ENCODE data around the gene HIKESHI. TPM values are rescaled to one million over a fixed set of nuclear protein-coding genes. Genes with fewer than 3 reads are reported as not detected.
"Not testable (repeated sequence)": the region's sequence is repeated elsewhere in the genome, so short reads cannot be mapped to it uniquely, and the experiment has no call there.

HIKESHI gene
- total RNA-seq, 2 experiments from 2014 or later = 37.8 to 38.3 TPM

- H3K27me3 Mint-ChIP-seq = no peaks in the 10 kb centered on the region
- POLR2A ChIA-PET = no interaction called here
These were observed 12.6 kb downstream of the HIKESHI start for GRCh38 chr11:86314636-86315035.

GRCh38 chr11:86335131-86335767 is 33.2 kb downstream of the HIKESHI start:
- Mint-ChIP-seq H3K4me1 (peaks cover 4% of the 10 kb centered on the region), H3K27me3 (no peaks in the 10 kb centered on the region), H3K9me3 (peaks cover 3% of the 10 kb centered on the region), H3K27ac (no peak overlapping the region), H3K4me3 (no peak overlapping the region), H3K36me3 (peaks cover 60% of the 10 kb centered on the region)
- no peak for DNase-seq
- POLR2A ChIA-PET = no interaction called here
- no peak for ATAC-seq (ENCODE audit: low read depth)

More at GRCh38 chr11:86314636-86315035, 12.6 kb downstream of the HIKESHI start:
- peaks cover 56% of the 10 kb centered on the region for H3K36me3 Mint-ChIP-seq
- no peak overlapping the region for H3K27ac Mint-ChIP-seq
- H3K9me3 Mint-ChIP-seq = no peaks in the 10 kb centered on the region
- no peak for DNase-seq
- ATAC-seq (ENCODE audit: low read depth) = no peak
- H3K4me1 Mint-ChIP-seq = peaks cover 5% of the 10 kb centered on the region
- H3K4me3 Mint-ChIP-seq = no peak overlapping the region

GRCh38 chr11:86337227-86337626 is 35.2 kb downstream of the HIKESHI start:
- DNase-seq (no peak), ATAC-seq (ENCODE audit: low read depth) (no peak)
- H3K4me3 Mint-ChIP-seq = no peak overlapping the region
- H3K27ac Mint-ChIP-seq = no peak overlapping the region
- peaks cover 67% of the 10 kb centered on the region for H3K36me3 Mint-ChIP-seq
- H3K27me3 Mint-ChIP-seq = no peaks in the 10 kb centered on the region
- peaks cover 3% of the 10 kb centered on the region for H3K9me3 Mint-ChIP-seq
- POLR2A ChIA-PET = interaction anchor here (0.6 kb wide), 1 partner anchor 36 kb away, joined by 3 read pairs; no protein-coding TSS in a partner anchor
- H3K4me1 Mint-ChIP-seq = peaks cover 4% of the 10 kb centered on the region

DNA sequence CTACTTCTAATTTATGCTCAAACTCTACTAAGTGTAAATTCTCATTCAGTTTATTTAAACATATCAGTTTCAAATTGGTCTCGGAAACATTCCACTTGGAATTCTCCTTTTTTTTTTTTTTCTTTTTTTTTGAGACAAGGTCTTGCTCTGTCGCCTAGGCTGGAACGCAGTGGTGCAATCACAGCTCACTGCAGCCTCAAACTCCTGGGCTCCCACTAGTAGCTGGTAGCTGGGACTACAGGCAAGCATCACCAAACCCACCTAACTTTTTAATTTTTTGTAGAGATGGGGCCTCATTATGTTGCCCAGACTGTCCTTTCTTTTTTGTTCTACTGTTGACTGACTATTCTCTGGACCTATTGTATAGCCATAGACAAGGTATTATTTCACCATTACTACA is 39.3 kb downstream of the HIKESHI start:
- Mint-ChIP-seq H3K9me3 (no peaks in the 10 kb centered on the region), H3K4me1 (peaks cover 3% of the 10 kb centered on the region), H3K36me3 (peaks cover 45% of the 10 kb centered on the region), H3K27ac (no peak overlapping the region), H3K27me3 (no peaks in the 10 kb centered on the region), H3K4me3 (no peak overlapping the region)
- POLR2A ChIA-PET = no interaction called here
- ATAC-seq (ENCODE audit: low read depth) (no peak), DNase-seq (no peak)

DNA sequence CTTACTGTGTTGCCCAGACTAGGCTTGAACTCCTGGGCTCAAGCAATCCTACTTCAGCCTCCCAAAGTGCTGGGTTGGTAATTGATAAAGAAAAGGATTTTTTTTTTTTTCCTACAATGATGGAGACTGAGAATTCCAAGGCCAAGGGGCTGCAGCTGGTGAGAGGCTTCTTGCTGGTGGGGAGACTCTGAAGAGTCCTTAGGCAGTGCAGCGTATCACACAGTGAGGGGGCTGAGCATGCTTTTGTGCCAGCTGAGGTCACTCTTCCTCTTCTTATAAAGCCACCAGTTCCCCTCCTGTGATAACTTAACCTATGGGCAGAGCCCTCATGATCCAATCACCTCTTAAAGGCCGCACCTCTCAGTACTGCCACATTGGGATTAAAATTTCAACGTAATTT is 44.5 kb downstream of the HIKESHI start:
- H3K9me3 Mint-ChIP-seq = peaks cover 3% of the 10 kb centered on the region
- ATAC-seq (ENCODE audit: low read depth) = no peak
- peaks cover 17% of the 10 kb centered on the region for H3K36me3 Mint-ChIP-seq
- H3K27me3 Mint-ChIP-seq = no peaks in the 10 kb centered on the region
- peaks cover 3% of the 10 kb centered on the region for H3K4me1 Mint-ChIP-seq
- no peak overlapping the region for H3K27ac Mint-ChIP-seq
- DNase-seq = no peak
- H3K4me3 Mint-ChIP-seq = no peak overlapping the region
- POLR2A ChIA-PET = interaction anchor here (0.7 kb wide), 1 partner anchor 62 kb away, joined by 3 read pairs; no protein-coding TSS in a partner anchor

DNA sequence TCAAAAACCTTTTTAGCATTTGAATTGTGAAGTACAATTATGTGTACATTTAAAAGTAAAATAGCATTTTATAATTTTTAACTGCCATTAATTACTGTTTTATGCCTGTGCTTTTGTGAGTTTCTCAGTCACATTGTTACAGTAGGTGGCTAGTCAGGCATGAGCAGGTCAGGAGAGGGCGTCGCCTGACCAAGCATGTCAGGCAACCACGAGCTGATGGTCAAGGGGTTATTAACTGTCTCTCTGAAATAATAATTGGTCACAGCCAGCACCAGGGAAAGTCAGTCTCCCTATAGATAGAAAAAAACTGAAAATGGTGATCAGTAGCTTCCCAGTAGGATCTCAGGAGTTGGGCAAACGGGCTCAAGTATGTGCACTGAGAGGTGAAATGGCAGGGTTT is 53.2 kb downstream of the HIKESHI start:
- Mint-ChIP-seq H3K4me1 (no peaks in the 10 kb centered on the region), H3K9me3 (peaks cover 3% of the 10 kb centered on the region), H3K4me3 (no peak overlapping the region), H3K27ac (no peak overlapping the region), H3K36me3 (no peaks in the 10 kb centered on the region), H3K27me3 (no peaks in the 10 kb centered on the region)
- no peak for DNase-seq
- POLR2A ChIA-PET = no interaction called here
- no peak for ATAC-seq (ENCODE audit: low read depth)

DNA sequence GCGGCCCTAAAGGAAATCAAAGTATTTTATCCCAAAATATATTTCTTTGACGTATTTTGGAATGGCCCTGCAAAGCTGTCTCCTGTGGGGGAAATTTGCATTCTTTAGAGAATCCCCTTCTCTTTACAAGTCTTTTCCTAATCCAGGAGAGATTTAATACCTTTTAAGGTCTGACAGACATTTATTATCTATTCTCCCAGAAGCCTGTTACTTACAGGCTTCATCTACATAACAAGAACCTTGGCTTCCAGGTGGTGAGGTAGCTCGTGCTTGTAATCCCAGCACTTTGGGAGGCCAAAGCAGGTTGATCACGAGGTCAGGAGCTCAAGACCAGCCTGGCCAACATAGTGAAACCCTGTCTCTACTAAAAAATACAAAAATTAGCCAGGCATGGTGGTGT is 55.4 kb downstream of the HIKESHI start:
- H3K27ac Mint-ChIP-seq; H3K4me1 Mint-ChIP-seq; ATAC-seq (ENCODE audit: low read depth); DNase-seq; H3K27me3 Mint-ChIP-seq; H3K36me3 Mint-ChIP-seq; POLR2A ChIA-PET; H3K9me3 Mint-ChIP-seq; H3K4me3 Mint-ChIP-seq: not testable (repeated sequence)

GRCh38 chr11:86358720-86359119 is 56.7 kb downstream of the HIKESHI start:
- Mint-ChIP-seq H3K4me1 (no peaks in the 10 kb centered on the region), H3K9me3 (no peaks in the 10 kb centered on the region), H3K4me3 (no peak overlapping the region), H3K27me3 (no peaks in the 10 kb centered on the region), H3K27ac (no peak overlapping the region), H3K36me3 (no peaks in the 10 kb centered on the region)
- no peak for DNase-seq
- no peak for ATAC-seq (ENCODE audit: low read depth)
- POLR2A ChIA-PET = no interaction called here

DNA sequence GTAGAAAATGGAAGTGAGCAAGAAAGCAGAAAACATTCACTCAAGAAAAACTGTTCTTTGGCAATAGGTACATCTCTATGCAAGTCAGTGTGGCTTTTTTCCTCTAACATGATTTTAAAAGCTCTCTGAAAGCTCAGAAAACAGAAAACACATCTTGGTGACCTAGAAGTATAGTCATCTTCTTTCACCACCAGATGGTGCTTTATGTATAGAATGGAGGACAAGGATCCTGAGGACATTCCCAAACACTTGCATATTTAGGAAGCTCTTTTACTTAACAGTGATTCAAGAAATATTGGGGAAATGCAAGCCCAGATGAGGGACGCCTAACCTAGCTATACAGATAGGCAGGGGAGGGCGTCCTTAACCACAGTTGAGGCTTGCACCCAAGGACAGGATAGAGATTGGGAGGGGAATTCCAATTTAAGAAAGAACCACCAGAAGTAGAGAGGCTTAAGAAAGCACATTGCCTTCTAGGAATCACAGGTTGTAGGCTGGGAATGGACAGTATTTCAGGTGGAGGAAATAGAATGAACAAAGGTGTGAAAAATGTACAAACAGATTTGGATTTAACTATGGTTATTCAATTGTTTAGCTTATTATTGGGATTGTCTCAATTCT is 58.8 kb downstream of the HIKESHI start:
- Mint-ChIP-seq H3K36me3 (no peaks in the 10 kb centered on the region), H3K4me3 (no peak overlapping the region), H3K4me1 (no peaks in the 10 kb centered on the region), H3K9me3 (no peaks in the 10 kb centered on the region), H3K27me3 (no peaks in the 10 kb centered on the region), H3K27ac (no peak overlapping the region)
- POLR2A ChIA-PET = interaction anchor here (0.7 kb wide), 1 partner anchor 74 kb away, joined by 5 read pairs; no protein-coding TSS in a partner anchor
- ATAC-seq (ENCODE audit: low read depth) (no peak), DNase-seq (no peak)

DNA sequence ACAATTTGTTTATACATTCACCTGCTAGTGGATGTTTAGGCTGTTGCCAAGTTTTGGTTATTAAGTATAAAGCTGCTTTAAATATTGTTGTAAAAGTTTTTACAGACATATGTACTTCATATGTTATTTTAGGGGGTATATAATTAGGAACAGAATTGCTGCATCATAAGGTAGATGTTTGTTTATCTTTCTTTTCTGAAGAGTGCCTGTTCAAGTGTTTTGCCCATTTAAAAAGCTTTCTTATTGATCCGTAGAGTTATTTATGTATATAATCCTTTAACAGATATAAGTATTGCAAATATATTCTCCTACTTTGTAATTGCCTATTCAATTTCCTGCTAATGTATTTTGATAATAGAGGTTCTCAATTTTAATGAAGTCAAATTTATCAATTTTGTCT is 61.4 kb downstream of the HIKESHI start:
- DNase-seq (no peak), ATAC-seq (ENCODE audit: low read depth) (no peak)
- Mint-ChIP-seq H3K4me3 (no peak overlapping the region), H3K36me3 (no peaks in the 10 kb centered on the region), H3K4me1 (no peaks in the 10 kb centered on the region), H3K27me3 (no peaks in the 10 kb centered on the region), H3K9me3 (no peaks in the 10 kb centered on the region), H3K27ac (no peak overlapping the region)
- POLR2A ChIA-PET = no interaction called here

- POLR2A ChIA-PET = no interaction called here
- Mint-ChIP-seq H3K9me3 (peaks cover 4% of the 10 kb centered on the region), H3K27me3 (no peaks in the 10 kb centered on the region), H3K27ac (no peak overlapping the region), H3K4me3 (no peak overlapping the region), H3K36me3 (no peaks in the 10 kb centered on the region), H3K4me1 (peaks cover 2% of the 10 kb centered on the region)
- no peak for DNase-seq
- no peak for ATAC-seq (ENCODE audit: low read depth)
These were observed 63.5 kb downstream of the HIKESHI start for GRCh38 chr11:86365546-86365945.

DNA sequence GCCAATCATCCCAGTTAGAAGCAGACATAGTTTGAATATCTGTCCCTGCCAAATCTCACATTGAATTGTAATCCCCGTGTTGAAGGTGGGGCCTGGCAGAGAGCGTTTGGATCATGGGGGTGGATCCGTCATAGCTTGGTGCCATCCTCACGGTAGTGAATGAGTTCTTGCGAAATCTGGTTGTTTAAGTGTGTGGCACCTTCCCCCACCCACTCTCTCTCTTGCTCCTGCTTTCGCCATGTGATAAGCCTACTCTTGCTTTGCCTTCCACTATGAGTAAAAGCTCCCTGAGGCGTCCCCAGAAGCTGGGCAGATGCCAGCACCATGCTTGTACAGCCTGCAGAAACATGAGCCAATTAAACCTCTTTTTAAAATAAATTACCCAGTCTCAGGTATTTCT is 67.6 kb downstream of the HIKESHI start:
- peaks cover 4% of the 10 kb centered on the region for H3K9me3 Mint-ChIP-seq

GRCh38 chr11:86370171-86370570 is 68.1 kb downstream of the HIKESHI start:
- H3K4me1 Mint-ChIP-seq = peaks cover 15% of the 10 kb centered on the region
- H3K9me3 Mint-ChIP-seq = peaks cover 4% of the 10 kb centered on the region
- peaks cover 2% of the 10 kb centered on the region for H3K36me3 Mint-ChIP-seq
- no peak overlapping the region for H3K4me3 Mint-ChIP-seq
- DNase-seq (no peak), ATAC-seq (ENCODE audit: low read depth) (no peak)
- POLR2A ChIA-PET = no interaction called here
- H3K27ac Mint-ChIP-seq = no peak overlapping the region
- no peaks in the 10 kb centered on the region for H3K27me3 Mint-ChIP-seq

More for the DNA sequence above, 67.6 kb downstream of the HIKESHI start:
- peaks cover 15% of the 10 kb centered on the region for H3K4me1 Mint-ChIP-seq
- no peaks in the 10 kb centered on the region for H3K27me3 Mint-ChIP-seq
- POLR2A ChIA-PET = no interaction called here
- H3K27ac Mint-ChIP-seq = no peak overlapping the region
- no peak for ATAC-seq (ENCODE audit: low read depth)
- DNase-seq = no peak
- H3K36me3 Mint-ChIP-seq = peaks cover 2% of the 10 kb centered on the region
- H3K4me3 Mint-ChIP-seq = no peak overlapping the region

DNA sequence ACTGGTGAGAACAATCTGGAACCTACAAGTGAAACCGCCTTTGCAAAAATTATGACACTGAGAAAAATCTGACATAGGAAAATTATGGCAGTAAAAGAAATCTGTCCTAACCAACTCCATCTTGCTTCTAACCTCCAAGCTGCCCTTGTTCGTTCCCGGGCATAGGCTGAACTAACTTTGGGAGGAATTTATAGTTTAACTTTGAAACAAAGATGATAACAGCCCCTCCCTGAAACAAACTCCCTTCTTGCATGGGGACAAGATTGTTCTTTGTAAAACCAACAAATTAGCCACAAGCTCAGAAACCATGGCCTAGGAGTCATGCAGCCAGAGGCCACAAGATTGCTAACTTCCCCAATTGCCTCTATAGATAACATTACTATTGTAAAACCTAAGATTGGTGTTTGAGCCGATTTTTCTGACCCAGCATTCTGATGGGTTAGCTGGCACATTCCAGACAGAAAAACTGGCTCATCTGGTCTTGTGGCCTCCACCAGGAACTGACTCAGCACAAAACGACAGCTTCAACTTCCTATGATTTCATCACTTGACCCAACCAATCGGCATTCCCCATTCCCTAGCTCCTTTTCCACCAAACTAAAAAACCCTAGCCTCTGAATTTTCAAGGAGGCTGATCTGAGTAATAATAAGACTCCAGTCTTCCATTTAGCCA is 69.0 kb downstream of the HIKESHI start:
- Mint-ChIP-seq H3K36me3 (peaks cover 2% of the 10 kb centered on the region), H3K27me3 (no peaks in the 10 kb centered on the region), H3K4me3 (no peak overlapping the region), H3K4me1 (peaks cover 15% of the 10 kb centered on the region), H3K9me3 (peaks cover 5% of the 10 kb centered on the region), H3K27ac (no peak overlapping the region)
- DNase-seq (no peak), ATAC-seq (ENCODE audit: low read depth) (no peak)
- POLR2A ChIA-PET = no interaction called here
